Measurements from ENCODE around the gene MARK1. TPM values are rescaled to one million over a fixed set of nuclear protein-coding genes. Genes with fewer than 3 reads are reported as not detected.

The MARK1 gene
- total and polyA plus RNA-seq, 2 of the 13 experiments (the other 11 are each of a cell fraction or from before 2014, with no cell fraction given), result not detected

DNA sequence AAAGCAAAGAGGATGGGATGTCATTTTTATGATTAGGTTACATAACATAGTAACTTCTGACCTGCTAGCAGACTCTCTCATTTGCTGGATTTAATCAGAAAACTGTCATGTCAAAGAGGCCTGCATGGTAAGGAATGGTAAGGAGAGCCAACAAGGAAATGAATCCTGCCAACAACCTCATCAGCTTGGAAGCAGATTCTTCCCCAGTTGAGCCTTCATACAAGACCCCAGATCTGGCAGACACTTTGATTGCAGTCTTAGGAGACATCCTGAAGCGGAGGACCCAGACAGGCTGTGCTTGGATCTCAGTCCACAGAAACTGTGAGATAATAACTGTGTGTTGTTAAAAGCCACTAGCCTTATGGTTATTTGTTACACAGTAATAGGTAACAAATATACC lies 27.6 kb upstream of the MARK1 start:
- Histone ChIP-seq H3K27me3 (ENCODE audit: control insufficient read depth in 1 of 2, insufficient read depth in 2 of 2, low read length in 2 of 2) (peaks cover 0 to 12% of the 10 kb centered on the region in 2 experiments; a peak in 2 of 5 replicates), H3K36me3 (replicated peaks in 1 of 2; ENCODE audit: control insufficient read depth in 1 of 2, insufficient read depth in 2 of 2, low read length in 2 of 2) (no peaks in the 10 kb centered on the region), H3K79me2 (ENCODE audit: insufficient read depth, low read length) (no peaks in the 10 kb centered on the region), H3K9ac (ENCODE audit: insufficient read depth, low read depth, low read length) (no peak overlapping the region), H2AFZ (ENCODE audit: low read length) (no peak overlapping the region), H3K4me3 (replicated peaks in 1 of 3; ENCODE audit: insufficient read depth in 1 of 3, low read depth in 2 of 3, low read length in 3 of 3) (no peak overlapping the region), H3K4me1 (ENCODE audit: insufficient read depth, low read length) (peaks cover 7% of the 10 kb centered on the region), H3K4me2 (ENCODE audit: low read depth, low read length) (no peak overlapping the region), H3K27ac (ENCODE audit: extremely low read length, insufficient read depth, low read length) (no peak overlapping the region), H4K20me1 (ENCODE audit: insufficient read depth, low read length) (no peaks in the 10 kb centered on the region), H3K9me3 (ENCODE audit: low read length) (no peaks in the 10 kb centered on the region)
- no peak for DNase-seq (ENCODE audit: low spot score)
- BruUV-seq (replicated peaks), result no TSS peak
- intact Hi-C loops (cut with micrococcal nuclease; ENCODE audit: unreplicated experiment), result no loop called here
- ATAC-seq, result no peak
- WGBS (ENCODE audit: low lambda C conversion rate), result 36% methylated on average over 1 of the region's 1 CpG
- FAIRE-seq, result no peak
- ChIA-PET CTCF (ENCODE audit: low intra/inter-chr PET ratio, low total read pairs) (no interaction called here), POLR2A (no interaction called here)
- in situ Hi-C loops (cut with HindIII; ENCODE audit: extremely low pct_ligation_motif_present, low pct_unique_long_range_greater_than_20kb), result no loop called here
- TF ChIP-seq PITX1 (CRISPR knock-in tag; IDR thresholded peaks at IDR 0.05) (no peak), RBM22 (optimal IDR thresholded peaks at IDR 0.05; ENCODE audit: low read length) (no peak), NFIB (CRISPR knock-in tag; IDR thresholded peaks at IDR 0.05; ENCODE audit: borderline replicate concordance) (no peak), PATZ1 (CRISPR knock-in tag; IDR thresholded peaks at IDR 0.05) (no peak), ZNF101 (CRISPR knock-in tag; IDR thresholded peaks at IDR 0.05; ENCODE audit: borderline replicate concordance, low read depth) (no peak), GFI1 (CRISPR knock-in tag; IDR thresholded peaks at IDR 0.05; ENCODE audit: borderline replicate concordance) (no peak), ZBTB49 (CRISPR knock-in tag; IDR thresholded peaks at IDR 0.05; ENCODE audit: borderline replicate concordance) (no peak), GABPB1 (CRISPR knock-in tag; IDR thresholded peaks at IDR 0.05) (no peak), ETV6 (CRISPR knock-in tag; conservative IDR thresholded peaks at IDR 0.05) (no peak), KLF6 (CRISPR knock-in tag; IDR thresholded peaks at IDR 0.05) (no peak), SOX13 (IDR thresholded peaks at IDR 0.05) (no peak), SOX13 (CRISPR knock-in tag; conservative IDR thresholded peaks at IDR 0.05 in 1 of 2, IDR thresholded peaks at IDR 0.05 in 1 of 2) (no peak), EP300 (IDR thresholded peaks at IDR 0.05; ENCODE audit: low read depth in 2 of 2, low read length in 2 of 2) (no peak), EP300 (CRISPR knock-in tag; IDR thresholded peaks at IDR 0.05; ENCODE audit: borderline replicate concordance) (no peak), TEF (CRISPR knock-in tag; IDR thresholded peaks at IDR 0.05) (no peak), ETS1 (CRISPR knock-in tag; IDR thresholded peaks at IDR 0.05) (no peak), PHF5A (CRISPR knock-in tag; IDR thresholded peaks at IDR 0.05; ENCODE audit: low read depth, unreplicated experiment) (no peak)
- TF ChIP-seq, protein P1, sequence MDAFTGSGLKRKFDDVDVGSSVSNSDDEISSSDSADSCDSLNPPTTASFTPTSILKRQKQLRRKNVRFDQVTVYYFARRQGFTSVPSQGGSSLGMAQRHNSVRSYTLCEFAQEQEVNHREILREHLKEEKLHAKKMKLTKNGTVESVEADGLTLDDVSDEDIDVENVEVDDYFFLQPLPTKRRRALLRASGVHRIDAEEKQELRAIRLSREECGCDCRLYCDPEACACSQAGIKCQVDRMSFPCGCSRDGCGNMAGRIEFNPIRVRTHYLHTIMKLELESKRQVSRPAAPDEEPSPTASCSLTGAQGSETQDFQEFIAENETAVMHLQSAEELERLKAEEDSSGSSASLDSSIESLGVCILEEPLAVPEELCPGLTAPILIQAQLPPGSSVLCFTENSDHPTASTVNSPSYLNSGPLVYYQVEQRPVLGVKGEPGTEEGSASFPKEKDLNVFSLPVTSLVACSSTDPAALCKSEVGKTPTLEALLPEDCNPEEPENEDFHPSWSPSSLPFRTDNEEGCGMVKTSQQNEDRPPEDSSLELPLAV (CRISPR knock-in tag; conservative IDR thresholded peaks at IDR 0.05; ENCODE audit: low read depth), result no peak
